Smooth muscle cell (in vitro differentiated cells): ENCODE measurements around the gene ACOT6. TPM values are rescaled to one million over a fixed set of nuclear protein-coding genes. Genes with fewer than 3 reads are reported as not detected.
A peak's percentile ranks its signal among the peaks of the same experiment; 100 is the strongest.
"Not testable (repeated sequence)": the region's sequence is repeated elsewhere in the genome, so short reads cannot be mapped to it uniquely, and the experiment has no call there.

ENCODE experiments used
- DNase-seq: peaks from one replicate; lab custom pipeline; 2025; ENCODE audit not compliant: unreplicated experiment; lab: John Stamatoyannopoulos, UW
- H2AFZ ChIP-seq: fragments of 200-600 bp; sonication (generic); 2 replicates; pipeline ENCODE4 v1.6.0; 2016; ENCODE audit warnings: antibody characterized with exemption, low read depth, mild to moderate bottlenecking
- H3F3A ChIP-seq: fragments of 200-600 bp; sonication (generic); 2 replicates; pipeline ENCODE4 v1.6.0; 2017; ENCODE audit warnings: antibody characterized with exemption, low read depth
- H3K27ac ChIP-seq: fragments of 200-600 bp; sonication (generic); 2 replicates; pipeline ENCODE4 v1.5.1; 2016; ENCODE audit warnings: low read depth, mild to moderate bottlenecking
- H3K27me3 ChIP-seq: fragments of 200-600 bp; sonication (generic); 2 replicates; pipeline ENCODE4 v1.6.1; 2016; ENCODE audit warnings: low read depth, mild to moderate bottlenecking
- H3K36me3 ChIP-seq: fragments of 200-600 bp; sonication (generic); 2 replicates; pipeline ENCODE4 v1.5.1; 2016; ENCODE audit warnings: low read depth
- H3K4me1 ChIP-seq: fragments of 200-600 bp; sonication (generic); 2 replicates; pipeline ENCODE4 v1.5.1; 2016; ENCODE audit warnings: low read depth
- H3K4me2 ChIP-seq: fragments of 200-600 bp; sonication (generic); 2 replicates; pipeline ENCODE4 v1.6.0; 2016; ENCODE audit warnings: mild to moderate bottlenecking
- H3K4me3 ChIP-seq: fragments of 200-600 bp; sonication (generic); 2 replicates; pipeline ENCODE4 v1.5.1; 2016; ENCODE audit warnings: mild to moderate bottlenecking
- H3K79me2 ChIP-seq: fragments of 200-600 bp; sonication (generic); 2 replicates; pipeline ENCODE4 v1.6.0; 2016; ENCODE audit warnings: low read depth, mild to moderate bottlenecking
- H3K9ac ChIP-seq: fragments of 200-600 bp; sonication (generic); 2 replicates; pipeline ENCODE4 v1.6.0; 2016; ENCODE audit warnings: low read depth
- H3K9me3 ChIP-seq: fragments of 200-600 bp; sonication (generic); replicated peaks from 2 replicates; pipeline ENCODE4 v1.5.1; 2016; ENCODE audit warnings: low read depth
- H4K20me1 ChIP-seq: fragments of 200-600 bp; sonication (generic); 2 replicates; pipeline ENCODE4 v1.6.0; 2016; ENCODE audit warnings: low read depth
- CTCF ChIP-seq: fragments of 200-600 bp; sonication (generic); IDR thresholded peaks from 2 replicates; pipeline ENCODE4 v1.5.1; 2017; ENCODE audit warnings: borderline replicate concordance, mild to moderate bottlenecking, antibody characterized with exemption; ENCODE audit not compliant: insufficient read depth, poor library complexity, severe bottlenecking
- WGBS: methylation state at CpG from one replicate; pipeline ENCODE4 v1.1.7; 2016; ENCODE audit warnings: low lambda C conversion rate; 5-methylcytosine and 5-hydroxymethylcytosine counted together
- polyA plus RNA-seq: library from polyadenylated mRNA; unstranded; fragments of >200 nt; fragmentation: Nextera tagmentation; extraction: Ambion mirVana; gene quantifications from 2 replicates; pipeline ENCODE4 v1.2.1, GENCODE V29; 2016
- total RNA-seq: library from RNA; depleted of rRNA; stranded (reverse); fragments of >200 nt; gene quantifications from 2 replicates; pipeline ENCODE4 v1.2.3, GENCODE V29; 2014

Gene ACOT6
- total and polyA plus RNA-seq, 2 experiments from 2014 or later, result not detected

- no peak overlapping the region for H2AFZ ChIP-seq
- H3K36me3 ChIP-seq, result no peaks in the 10 kb centered on the region
- H3K27ac ChIP-seq, result no peak overlapping the region
- 86% methylated on average over 4 of the region's 4 CpGs for WGBS
- H3K79me2 ChIP-seq, result no peaks in the 10 kb centered on the region
- no peaks in the 10 kb centered on the region for H3K9me3 ChIP-seq
- H3K4me1 ChIP-seq, result no peaks in the 10 kb centered on the region
- H3K4me2 ChIP-seq, result no peak overlapping the region
- H3K9ac ChIP-seq, result no peak overlapping the region
- H3K27me3 ChIP-seq, result no peaks in the 10 kb centered on the region
- no peak overlapping the region for H3K4me3 ChIP-seq
- no peaks in the 10 kb centered on the region for H3F3A ChIP-seq
- DNase-seq, result no peak
- H4K20me1 ChIP-seq, result no peaks in the 10 kb centered on the region
- TF ChIP-seq CTCF, result no peak
Observed at GRCh38 chr14:73589116-73589515, 23.2 kb upstream of the ACOT6 start.

DNA sequence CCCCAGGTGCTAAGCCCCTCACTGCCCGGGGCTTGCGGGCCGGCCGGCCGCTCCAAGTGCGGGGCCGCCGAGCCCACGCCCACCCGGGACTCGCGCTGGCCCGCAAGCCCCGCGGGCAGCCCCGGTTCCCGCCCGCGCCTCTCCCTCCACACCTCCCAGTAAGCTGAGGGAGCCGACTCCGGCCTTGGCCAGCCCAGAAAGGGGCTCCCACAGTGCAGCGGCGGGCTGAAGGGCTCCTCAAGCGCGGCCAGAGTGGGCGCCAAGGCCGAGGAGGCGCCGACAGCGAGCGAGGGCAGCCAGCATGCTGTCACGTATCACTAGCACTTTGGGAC lies 21.7 kb upstream of the ACOT6 start:
- not testable (repeated sequence) for H3K36me3 ChIP-seq, H2AFZ ChIP-seq, H3K4me1 ChIP-seq, H3K27me3 ChIP-seq, H4K20me1 ChIP-seq, H3K4me3 ChIP-seq, H3K4me2 ChIP-seq, DNase-seq, H3K79me2 ChIP-seq, H3K9me3 ChIP-seq, H3K27ac ChIP-seq, H3K9ac ChIP-seq, H3F3A ChIP-seq
- 98% methylated on average over 25 of the region's 32 CpGs for WGBS

GRCh38 chr14:73591690-73592449 lies 20.4 kb upstream of the ACOT6 start, which contains the start of gene ACOT4:
ACOT4 (plus strand) TSS chr14:73591873; CDS start chr14:73591960, 87 bp downstream.
- Histone ChIP-seq H3K79me2 (no peaks in the 10 kb centered on the region), H3K4me2 (peak within 1 kb of the TSS; percentile 94), H4K20me1 (no peaks in the 10 kb centered on the region), H3K9me3 (no peaks in the 10 kb centered on the region), H3F3A (no peaks in the 10 kb centered on the region), H3K4me1 (no peaks in the 10 kb centered on the region), H3K9ac (no peak within 1 kb of the TSS), H2AFZ (peak within 1 kb of the TSS; percentile 98), H3K4me3 (peak within 1 kb of the TSS; percentile 64), H3K27me3 (no peaks in the 10 kb centered on the region), H3K36me3 (no peaks in the 10 kb centered on the region), H3K27ac (no peak within 1 kb of the TSS)
- TF ChIP-seq CTCF, result no peak
- 11% methylated on average over 79 of the region's 89 CpGs for WGBS
- DNase-seq, result no peak

- no peaks in the 10 kb centered on the region for H3K9me3 ChIP-seq
- no peaks in the 10 kb centered on the region for H4K20me1 ChIP-seq
- H3K4me3 ChIP-seq, result no peak overlapping the region
- H3K9ac ChIP-seq, result no peak overlapping the region
- no peaks in the 10 kb centered on the region for H3K4me1 ChIP-seq
- H2AFZ ChIP-seq, result no peak overlapping the region
- H3K27me3 ChIP-seq, result peaks cover 7% of the 10 kb centered on the region
- H3K27ac ChIP-seq, result no peak overlapping the region
- no peak for TF ChIP-seq CTCF
- DNase-seq, result no peak
- no peak overlapping the region for H3K4me2 ChIP-seq
- 91% methylated on average over 9 of the region's 9 CpGs for WGBS
- no peaks in the 10 kb centered on the region for H3K36me3 ChIP-seq
- H3K79me2 ChIP-seq, result no peaks in the 10 kb centered on the region
- H3F3A ChIP-seq, result no peaks in the 10 kb centered on the region
Observed at GRCh38 chr14:73594491-73594890, 17.8 kb upstream of the ACOT6 start.
